Activated T-cell treated with anti-CD3 and anti-CD28 coated beads for 48 hours (primary cell): Measurements from ENCODE around the gene SSTR5.

Experiments
- DNase-seq: peaks from one replicate; pipeline ENCODE4 v3.0.0-alpha.2; 2020; ENCODE audit warnings: low read depth

SSTR5 gene

GRCh38 chr16:1122398-1122765 is 49.8 kb downstream of the SSTR5 start:
- DNase-seq = no peak

GRCh38 chr16:1123525-1124230 is 51.1 kb downstream of the SSTR5 start:
- no peak for DNase-seq

GRCh38 chr16:1124291-1124690 is 51.7 kb downstream of the SSTR5 start:
- no peak for DNase-seq

GRCh38 chr16:1124795-1125194 is 52.2 kb downstream of the SSTR5 start:
- DNase-seq = no peak

- peak; percentile 20 for DNase-seq
Measured at GRCh38 chr16:1125471-1125870, 52.9 kb downstream of the SSTR5 start.

- DNase-seq = no peak
Measured at GRCh38 chr16:1126044-1126443, 53.5 kb downstream of the SSTR5 start.

- no peak for DNase-seq
Measured at GRCh38 chr16:1126586-1126985, 54.0 kb downstream of the SSTR5 start.

GRCh38 chr16:1127101-1127500 is 54.6 kb downstream of the SSTR5 start:
- DNase-seq = no peak

- DNase-seq = no peak
Measured at GRCh38 chr16:1127971-1128715, 55.6 kb downstream of the SSTR5 start.

GRCh38 chr16:1129106-1129960 is 56.8 kb downstream of the SSTR5 start:
- DNase-seq = no peak

- DNase-seq = no peak
Measured at GRCh38 chr16:1130382-1130781, 57.8 kb downstream of the SSTR5 start.
